ENCODE data around the gene GRN. TPM values are rescaled to one million over a fixed set of nuclear protein-coding genes. Genes with fewer than 3 reads are reported as not detected.
A peak's percentile ranks its signal among the peaks of the same experiment; 100 is the strongest.

GRN gene
- polyA plus RNA-seq, 1 of the 3 experiments (the other 2 are of a cell fraction), result 442 TPM

DNA sequence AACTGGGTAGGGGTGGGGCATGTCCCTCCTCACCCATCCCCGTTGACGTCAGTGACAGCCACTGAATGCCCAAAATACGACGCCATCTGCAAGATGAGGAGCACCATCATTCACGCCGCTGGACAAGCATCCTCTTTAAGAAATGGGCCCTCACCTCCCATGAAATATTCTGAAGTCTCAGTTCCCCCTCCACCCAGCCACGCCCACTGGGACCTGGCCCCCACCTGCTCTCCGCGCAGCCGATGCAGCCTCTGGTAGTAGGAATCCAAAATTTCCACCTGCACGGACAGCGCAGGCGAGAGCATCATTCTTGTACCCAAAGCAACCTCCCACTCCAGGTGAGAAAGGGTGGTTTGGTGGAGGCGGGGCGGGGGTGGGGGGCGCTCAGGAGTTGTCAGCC, 38.8 kb downstream of the GRN start (continued):
- TF ChIP-seq EP300 (IDR thresholded peaks at IDR 0.05; ENCODE audit: borderline replicate concordance in 1 of 2, low read depth in 1 of 2, low read length in 1 of 2), result no peak
- TF ChIP-seq SMC3 (IDR thresholded peaks at IDR 0.05; ENCODE audit: low read depth, low read length), result no peak
- TF ChIP-seq JUND (IDR thresholded peaks at IDR 0.05), result no peak
- no peak for TF ChIP-seq MXI1 (IDR thresholded peaks at IDR 0.05; ENCODE audit: low read depth, low read length)
- no peak for TF ChIP-seq MEF2A (IDR thresholded peaks at IDR 0.05; ENCODE audit: borderline replicate concordance, low read depth)
- TF ChIP-seq FOSL2 (IDR thresholded peaks at IDR 0.05; ENCODE audit: borderline replicate concordance, low read depth), result no peak
- no peak for TF ChIP-seq ELF1 (IDR thresholded peaks at IDR 0.05)
- TF ChIP-seq FOXJ3 (CRISPR knock-in tag; IDR thresholded peaks at IDR 0.05), result no peak
- no peak for TF ChIP-seq GATA2 (CRISPR knock-in tag; IDR thresholded peaks at IDR 0.05)
- no peak for TF ChIP-seq YY1 (IDR thresholded peaks at IDR 0.05; ENCODE audit: low read depth)
- no peak for TF ChIP-seq POLR2AphosphoS5 (IDR thresholded peaks at IDR 0.05; ENCODE audit: low read depth, low read length)
- no peak for TF ChIP-seq FOXM1 (IDR thresholded peaks at IDR 0.05; ENCODE audit: low read depth)

- Histone ChIP-seq H3K9me2 (no peaks in the 10 kb centered on the region), H3K27ac (ENCODE audit: low read depth in 2 of 2, low read length in 1 of 2) (no peak overlapping the region), H4K20me1 (ENCODE audit: insufficient read depth) (no peaks in the 10 kb centered on the region), H3F3A (replicated peaks; ENCODE audit: insufficient read depth) (no peaks in the 10 kb centered on the region), H3K4me2 (no peak overlapping the region), H3K4me1 (ENCODE audit: control insufficient read depth in 1 of 2, insufficient read depth in 2 of 2, low read depth in 1 of 2, low read length in 1 of 2) (peaks cover 0 to 13% of the 10 kb centered on the region in 2 experiments; a peak in 1 of 4 replicates), H3K9ac (no peak overlapping the region), H2AFZ (ENCODE audit: low read depth) (no peak overlapping the region), H3K79me2 (ENCODE audit: insufficient read depth) (no peaks in the 10 kb centered on the region), H3K36me3 (replicated peaks in 1 of 2; ENCODE audit: control insufficient read depth in 1 of 2, insufficient read depth in 2 of 2, low read length in 1 of 2) (no peaks in the 10 kb centered on the region), H3K4me3 (ENCODE audit: low read depth in 2 of 2, low read length in 1 of 2) (no peak overlapping the region), H3K27me3 (ENCODE audit: insufficient read depth) (no peaks in the 10 kb centered on the region), H3K9me3 (no peaks in the 10 kb centered on the region)
- TF ChIP-seq JUND (IDR thresholded peaks at IDR 0.05) (no peak), RCOR1 (IDR thresholded peaks at IDR 0.05; ENCODE audit: low read length) (no peak), IRF3 (IDR thresholded peaks at IDR 0.05; ENCODE audit: low read depth, low read length) (no peak), SMC3 (IDR thresholded peaks at IDR 0.05; ENCODE audit: low read depth, low read length) (no peak)
- TF ChIP-seq, protein P1, sequence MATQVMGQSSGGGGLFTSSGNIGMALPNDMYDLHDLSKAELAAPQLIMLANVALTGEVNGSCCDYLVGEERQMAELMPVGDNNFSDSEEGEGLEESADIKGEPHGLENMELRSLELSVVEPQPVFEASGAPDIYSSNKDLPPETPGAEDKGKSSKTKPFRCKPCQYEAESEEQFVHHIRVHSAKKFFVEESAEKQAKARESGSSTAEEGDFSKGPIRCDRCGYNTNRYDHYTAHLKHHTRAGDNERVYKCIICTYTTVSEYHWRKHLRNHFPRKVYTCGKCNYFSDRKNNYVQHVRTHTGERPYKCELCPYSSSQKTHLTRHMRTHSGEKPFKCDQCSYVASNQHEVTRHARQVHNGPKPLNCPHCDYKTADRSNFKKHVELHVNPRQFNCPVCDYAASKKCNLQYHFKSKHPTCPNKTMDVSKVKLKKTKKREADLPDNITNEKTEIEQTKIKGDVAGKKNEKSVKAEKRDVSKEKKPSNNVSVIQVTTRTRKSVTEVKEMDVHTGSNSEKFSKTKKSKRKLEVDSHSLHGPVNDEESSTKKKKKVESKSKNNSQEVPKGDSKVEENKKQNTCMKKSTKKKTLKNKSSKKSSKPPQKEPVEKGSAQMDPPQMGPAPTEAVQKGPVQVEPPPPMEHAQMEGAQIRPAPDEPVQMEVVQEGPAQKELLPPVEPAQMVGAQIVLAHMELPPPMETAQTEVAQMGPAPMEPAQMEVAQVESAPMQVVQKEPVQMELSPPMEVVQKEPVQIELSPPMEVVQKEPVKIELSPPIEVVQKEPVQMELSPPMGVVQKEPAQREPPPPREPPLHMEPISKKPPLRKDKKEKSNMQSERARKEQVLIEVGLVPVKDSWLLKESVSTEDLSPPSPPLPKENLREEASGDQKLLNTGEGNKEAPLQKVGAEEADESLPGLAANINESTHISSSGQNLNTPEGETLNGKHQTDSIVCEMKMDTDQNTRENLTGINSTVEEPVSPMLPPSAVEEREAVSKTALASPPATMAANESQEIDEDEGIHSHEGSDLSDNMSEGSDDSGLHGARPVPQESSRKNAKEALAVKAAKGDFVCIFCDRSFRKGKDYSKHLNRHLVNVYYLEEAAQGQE (IDR thresholded peaks at IDR 0.05; ENCODE audit: low read depth, low read length), result no peak
- DNase-seq, result peak; percentile 25
- ChIA-PET POLR2A (no interaction called here), CTCF (interaction anchor here (0.7 to 1.2 kb wide), 2 partner anchors 9 to 34 kb away, joined by 3 to 4 read pairs; no protein-coding TSS in a partner anchor)
- 94% methylated on average over 27 of the region's 29 CpGs for whole genome bisulfite sequencing (ENCODE audit: low lambda C conversion rate)
Measured at GRCh38 chr17:44384281-44384822, 39.2 kb downstream of the GRN start.

All from SK-N-SH (cell line).